ENCODE measurements around the gene FAM163A. TPM values are rescaled to one million over a fixed set of nuclear protein-coding genes. Genes with fewer than 3 reads are reported as not detected.

The FAM163A gene
- total and polyA plus RNA-seq, 8 donors = 0.06 to 0.28 (median 0.15) TPM; not detected in 3

DNA sequence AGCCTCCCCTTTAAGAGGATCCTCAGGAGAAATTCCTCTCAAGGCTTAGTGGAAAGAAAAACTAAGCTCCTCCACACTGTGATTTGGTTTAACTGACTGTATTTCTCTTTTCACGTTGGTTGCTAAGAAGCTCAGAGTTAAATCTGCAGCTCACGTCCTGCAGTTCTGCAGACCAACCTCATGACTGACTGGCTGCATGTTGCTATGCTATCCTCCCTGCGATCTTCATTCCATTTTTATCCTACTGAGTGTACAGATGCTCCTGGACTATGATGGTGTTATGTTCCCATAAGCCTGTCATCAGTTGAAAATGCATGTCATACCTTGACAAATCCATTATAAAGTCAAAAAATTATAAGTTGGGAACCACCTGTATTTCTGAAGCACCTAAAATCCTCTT lies 34.6 kb downstream of the FAM163A start:
- 83 to 89% methylated on average over 3 of the region's 3 CpGs for WGBS, 2 donors
- TF ChIP-seq, protein P1, sequence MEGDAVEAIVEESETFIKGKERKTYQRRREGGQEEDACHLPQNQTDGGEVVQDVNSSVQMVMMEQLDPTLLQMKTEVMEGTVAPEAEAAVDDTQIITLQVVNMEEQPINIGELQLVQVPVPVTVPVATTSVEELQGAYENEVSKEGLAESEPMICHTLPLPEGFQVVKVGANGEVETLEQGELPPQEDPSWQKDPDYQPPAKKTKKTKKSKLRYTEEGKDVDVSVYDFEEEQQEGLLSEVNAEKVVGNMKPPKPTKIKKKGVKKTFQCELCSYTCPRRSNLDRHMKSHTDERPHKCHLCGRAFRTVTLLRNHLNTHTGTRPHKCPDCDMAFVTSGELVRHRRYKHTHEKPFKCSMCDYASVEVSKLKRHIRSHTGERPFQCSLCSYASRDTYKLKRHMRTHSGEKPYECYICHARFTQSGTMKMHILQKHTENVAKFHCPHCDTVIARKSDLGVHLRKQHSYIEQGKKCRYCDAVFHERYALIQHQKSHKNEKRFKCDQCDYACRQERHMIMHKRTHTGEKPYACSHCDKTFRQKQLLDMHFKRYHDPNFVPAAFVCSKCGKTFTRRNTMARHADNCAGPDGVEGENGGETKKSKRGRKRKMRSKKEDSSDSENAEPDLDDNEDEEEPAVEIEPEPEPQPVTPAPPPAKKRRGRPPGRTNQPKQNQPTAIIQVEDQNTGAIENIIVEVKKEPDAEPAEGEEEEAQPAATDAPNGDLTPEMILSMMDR (IDR thresholded peaks at IDR 0.05) = no peak
- ATAC-seq (no peak), DNase-seq (no peak), FAIRE-seq (no peak)
- Histone ChIP-seq H3K4me1 (peaks cover 0 to 4% (median 0%) of the 10 kb centered on the region in 3 donors), H3K27ac (no peak overlapping the region), H3K4me3 (no peak overlapping the region), H3K27me3 (no peaks in the 10 kb centered on the region), H3K36me3 (no peaks in the 10 kb centered on the region), H3K9me3 (no peaks in the 10 kb centered on the region)
- intact Hi-C loops (cut with DNase I) = no loop called here

GRCh38 chr1:179779645-179780272 lies 36.7 kb downstream of the FAM163A start:
- H3K27ac ChIP-seq = no peak overlapping the region

GRCh38 chr1:179781962-179782361 lies 38.9 kb downstream of the FAM163A start:
- ATAC-seq (no peak), DNase-seq (no peak), FAIRE-seq (no peak)
- Histone ChIP-seq H3K4me1 (peaks cover 0 to 4% (median 0%) of the 10 kb centered on the region in 3 donors), H3K27me3 (no peaks in the 10 kb centered on the region), H3K9me3 (no peaks in the 10 kb centered on the region), H3K36me3 (no peaks in the 10 kb centered on the region), H3K4me3 (no peak overlapping the region), H3K27ac (no peak overlapping the region)
- intact Hi-C loops (cut with DNase I) = no loop called here
- TF ChIP-seq, protein P1 (IDR thresholded peaks at IDR 0.05) = no peak
- whole genome bisulfite sequencing, 2 donors = 87 to 89% methylated on average over 10 of the region's 10 CpGs

More at GRCh38 chr1:179779645-179780272, 36.7 kb downstream of the FAM163A start:
- Histone ChIP-seq H3K27me3 (no peaks in the 10 kb centered on the region), H3K36me3 (no peaks in the 10 kb centered on the region), H3K4me1 (peaks cover 0 to 4% (median 0%) of the 10 kb centered on the region in 3 donors), H3K9me3 (no peaks in the 10 kb centered on the region), H3K4me3 (no peak overlapping the region)
- ATAC-seq (peak; percentile 42 to 80 (median 78)), DNase-seq (peak in 4 of 6 donors; percentile 35 to 56 (median 46)), FAIRE-seq (no peak)
- TF ChIP-seq, protein P1 (IDR thresholded peaks at IDR 0.05) = no peak
- 70 to 71% methylated on average over 2 of the region's 2 CpGs for WGBS, 2 donors
- intact Hi-C loops (cut with DNase I) = no loop called here

DNA sequence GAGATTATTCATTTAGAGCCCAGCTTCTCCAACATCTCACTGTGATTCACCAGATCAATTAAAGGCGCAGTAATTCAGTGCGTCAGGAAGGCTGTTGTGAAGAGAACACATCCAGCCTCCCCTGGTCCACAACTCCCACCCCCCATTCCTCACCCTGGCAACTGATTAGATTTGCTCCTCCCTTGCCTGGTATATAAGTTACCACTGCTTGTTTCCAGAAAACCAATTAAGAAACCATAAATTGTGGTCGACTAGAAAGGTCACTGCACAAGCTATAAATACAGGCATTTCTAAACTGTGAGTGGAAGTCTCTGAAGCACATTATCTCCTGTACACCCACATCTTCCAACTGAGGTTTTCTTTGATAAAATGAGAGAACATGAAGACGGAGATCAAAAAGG lies 41.9 kb downstream of the FAM163A start:
- Histone ChIP-seq H3K9me3 (no peaks in the 10 kb centered on the region), H3K4me1 (peaks cover 0 to under 1% (median 0%) of the 10 kb centered on the region in 3 donors), H3K27me3 (no peaks in the 10 kb centered on the region), H3K27ac (no peak overlapping the region), H3K4me3 (no peak overlapping the region), H3K36me3 (no peaks in the 10 kb centered on the region)
- FAIRE-seq (no peak), DNase-seq (no peak), ATAC-seq (peak in 2 of 4 donors; percentile 19 to 34)
- 68 to 69% methylated on average over 4 of the region's 4 CpGs for WGBS, 2 donors
- intact Hi-C loops (cut with DNase I) = no loop called here
- TF ChIP-seq, protein P1 (IDR thresholded peaks at IDR 0.05) = no peak

DNA sequence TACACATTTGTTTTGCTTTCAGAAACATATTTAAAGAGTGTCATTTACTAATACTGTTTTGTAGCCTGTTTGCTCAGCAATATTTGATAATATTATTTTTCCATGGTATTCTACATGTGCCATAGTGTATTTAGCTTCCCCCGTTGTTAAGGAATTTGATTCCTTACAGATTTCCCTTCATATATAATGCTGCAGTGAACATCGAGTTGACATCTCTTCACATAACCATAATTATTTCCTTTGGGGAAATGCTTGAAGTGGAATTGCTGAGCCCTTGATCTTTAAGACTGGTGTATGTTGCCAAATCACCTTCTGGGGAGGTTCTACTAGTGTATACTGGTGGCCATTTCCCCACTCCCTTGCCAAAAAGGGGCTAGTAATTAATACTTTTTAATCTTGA lies 42.6 kb downstream of the FAM163A start:
- no peak for ATAC-seq
- Histone ChIP-seq H3K27me3 (no peaks in the 10 kb centered on the region), H3K4me1 (no peaks in the 10 kb centered on the region), H3K36me3 (no peaks in the 10 kb centered on the region), H3K4me3 (no peak overlapping the region), H3K9me3 (no peaks in the 10 kb centered on the region), H3K27ac (no peak overlapping the region)
- no peak for FAIRE-seq
- intact Hi-C loops (cut with DNase I) = no loop called here
- TF ChIP-seq, protein P1 (IDR thresholded peaks at IDR 0.05) = no peak
- no peak for DNase-seq
- 73 to 84% methylated on average over 2 of the region's 2 CpGs for WGBS, 2 donors

Measured in pancreas (tissue), 10 donors.